Hepatocyte (in vitro differentiated cells): ENCODE data around the gene KCNMA1. TPM values are rescaled to one million over a fixed set of nuclear protein-coding genes. Genes with fewer than 3 reads are reported as not detected.

Experiments used
- DNase-seq: peaks from one replicate; pipeline ENCODE4 v3.0.0-alpha.2; 2016; ENCODE audit warnings: low spot score
- H2AFZ ChIP-seq: fragments of 200-600 bp; sonication (generic); 2 replicates; pipeline ENCODE4 v1.6.0; 2016; ENCODE audit warnings: antibody characterized with exemption, mild to moderate bottlenecking
- H3K27ac ChIP-seq: fragments of 200-600 bp; sonication (generic); 2 replicates; pipeline ENCODE4 v1.5.1; 2016; ENCODE audit warnings: mild to moderate bottlenecking
- H3K27me3 ChIP-seq: fragments of 200-600 bp; sonication (generic); 2 replicates; pipeline ENCODE4 v1.6.1; 2016
- H3K36me3 ChIP-seq: fragments of 200-600 bp; sonication (generic); replicated peaks from 2 replicates; pipeline ENCODE4 v1.5.1; 2016; ENCODE audit warnings: low read depth; ENCODE audit not compliant: insufficient read depth
- H3K4me1 ChIP-seq: fragments of 200-600 bp; sonication (generic); 2 replicates; pipeline ENCODE4 v1.5.1; 2016; ENCODE audit warnings: mild to moderate bottlenecking, moderate library complexity; ENCODE audit not compliant: insufficient read depth
- H3K4me2 ChIP-seq: fragments of 200-600 bp; sonication (generic); 2 replicates; pipeline ENCODE4 v1.6.0; 2016
- H3K4me3 ChIP-seq: fragments of 200-600 bp; sonication (generic); 2 replicates; pipeline ENCODE4 v1.5.1; 2016; ENCODE audit warnings: mild to moderate bottlenecking
- H3K79me2 ChIP-seq: fragments of 200-600 bp; sonication (generic); 2 replicates; pipeline ENCODE4 v1.6.0; 2017; ENCODE audit warnings: mild to moderate bottlenecking
- H3K9me2 ChIP-seq: fragments of 200-600 bp; sonication (generic); replicated peaks from 2 replicates; pipeline ENCODE4 v1.6.0; 2017; ENCODE audit warnings: mild to moderate bottlenecking; ENCODE audit not compliant: insufficient read depth
- H3K9me3 ChIP-seq: fragments of 200-600 bp; sonication (generic); 2 replicates; pipeline ENCODE4 v1.5.1; 2016; ENCODE audit warnings: low read depth, mild to moderate bottlenecking
- H4K20me1 ChIP-seq: fragments of 200-600 bp; sonication (generic); 2 replicates; pipeline ENCODE4 v1.6.0; 2016; ENCODE audit warnings: mild to moderate bottlenecking; ENCODE audit not compliant: insufficient read depth, poor library complexity, severe bottlenecking
- CTCF ChIP-seq: fragments of 200-600 bp; sonication (generic); IDR thresholded peaks from 2 replicates; pipeline ENCODE4 v1.5.1; 2016; ENCODE audit warnings: antibody characterized with exemption, mild to moderate bottlenecking; ENCODE audit not compliant: poor library complexity
- EZH2 ChIP-seq: fragments of 200-600 bp; sonication (generic); IDR thresholded peaks from 2 replicates; pipeline ENCODE4 v1.6.1; 2016; ENCODE audit warnings: antibody characterized with exemption, mild to moderate bottlenecking, borderline replicate concordance
- EZH2phosphoT487 ChIP-seq: fragments of 200-600 bp; sonication (generic); IDR thresholded peaks from one replicate; pipeline ENCODE4 v1.6.1; 2018; ENCODE audit warnings: antibody characterized with exemption, mild to moderate bottlenecking, low read depth, moderate library complexity; ENCODE audit not compliant: unreplicated experiment, severe bottlenecking
- WGBS: methylation state at CpG from one replicate; pipeline ENCODE4 v1.1.6; 2016; ENCODE audit warnings: low lambda C conversion rate; ENCODE audit errors: missing lambda C conversion rate; 5-methylcytosine and 5-hydroxymethylcytosine counted together
- polyA plus RNA-seq: library from polyadenylated mRNA; unstranded; fragments of >200 nt; fragmentation: Nextera tagmentation; extraction: Ambion mirVana; gene quantifications from 2 replicates; pipeline ENCODE4 v1.2.1, GENCODE V29; 2016
- total RNA-seq: library from RNA; depleted of rRNA; stranded (reverse); fragments of >200 nt; gene quantifications from 2 replicates; pipeline ENCODE4 v1.2.3, GENCODE V29; 2014

Gene KCNMA1
- total and polyA plus RNA-seq, 2 experiments from 2014 or later: 42.6 to 73.3 TPM

GRCh38 chr10:77231884-77232610 lies 405.6 kb downstream of the KCNMA1 start:
- no peak for DNase-seq
- no peaks in the 10 kb centered on the region for H3K36me3 ChIP-seq
- peaks cover 6% of the 10 kb centered on the region for H3K4me1 ChIP-seq
- H4K20me1 ChIP-seq: no peaks in the 10 kb centered on the region
- H3K9me3 ChIP-seq: no peaks in the 10 kb centered on the region
- TF ChIP-seq EZH2phosphoT487: no peak
- no peak overlapping the region for H3K4me2 ChIP-seq
- H2AFZ ChIP-seq: no peak overlapping the region
- 82% methylated on average over 3 of the region's 3 CpGs for WGBS
- no peak overlapping the region for H3K27ac ChIP-seq
- no peaks in the 10 kb centered on the region for H3K79me2 ChIP-seq
- H3K4me3 ChIP-seq: no peak overlapping the region
- H3K9me2 ChIP-seq: no peaks in the 10 kb centered on the region
- no peaks in the 10 kb centered on the region for H3K27me3 ChIP-seq

GRCh38 chr10:77231375-77231774 lies 406.2 kb downstream of the KCNMA1 start:
- Histone ChIP-seq H3K9me3 (no peaks in the 10 kb centered on the region), H3K4me2 (no peak overlapping the region), H3K79me2 (no peaks in the 10 kb centered on the region), H3K36me3 (no peaks in the 10 kb centered on the region), H3K27ac (no peak overlapping the region), H3K4me3 (no peak overlapping the region), H2AFZ (no peak overlapping the region), H3K9me2 (no peaks in the 10 kb centered on the region), H3K27me3 (no peaks in the 10 kb centered on the region), H4K20me1 (no peaks in the 10 kb centered on the region), H3K4me1 (no peaks in the 10 kb centered on the region)
- no peak for TF ChIP-seq EZH2
- no peak for TF ChIP-seq CTCF
- no peak for TF ChIP-seq EZH2phosphoT487
- no peak for DNase-seq
- 93% methylated on average over 3 of the region's 3 CpGs for WGBS

- Histone ChIP-seq H3K36me3 (no peaks in the 10 kb centered on the region), H4K20me1 (no peaks in the 10 kb centered on the region), H3K4me3 (no peak overlapping the region), H3K27me3 (no peaks in the 10 kb centered on the region), H3K4me2 (no peak overlapping the region), H3K9me2 (no peaks in the 10 kb centered on the region), H2AFZ (no peak overlapping the region), H3K4me1 (no peaks in the 10 kb centered on the region), H3K9me3 (no peaks in the 10 kb centered on the region), H3K27ac (no peak overlapping the region), H3K79me2 (no peaks in the 10 kb centered on the region)
- DNase-seq: no peak
- WGBS: 83% methylated on average over 5 of the region's 5 CpGs
- TF ChIP-seq EZH2phosphoT487: no peak
- TF ChIP-seq CTCF: no peak
- no peak for TF ChIP-seq EZH2
These were observed 407.4 kb downstream of the KCNMA1 start for GRCh38 chr10:77230194-77230593.

- DNase-seq: no peak
These were observed 407.9 kb downstream of the KCNMA1 start for GRCh38 chr10:77229704-77230103.

More at GRCh38 chr10:77229704-77230103, 407.9 kb downstream of the KCNMA1 start:
- Histone ChIP-seq H3K9me3 (no peaks in the 10 kb centered on the region), H3K27me3 (no peaks in the 10 kb centered on the region), H2AFZ (no peak overlapping the region), H3K9me2 (no peaks in the 10 kb centered on the region), H3K27ac (no peak overlapping the region), H3K4me2 (no peak overlapping the region), H3K79me2 (no peaks in the 10 kb centered on the region), H4K20me1 (no peaks in the 10 kb centered on the region), H3K36me3 (no peaks in the 10 kb centered on the region), H3K4me3 (no peak overlapping the region), H3K4me1 (no peaks in the 10 kb centered on the region)
- TF ChIP-seq CTCF (no peak), EZH2phosphoT487 (no peak), EZH2 (no peak)
- 98% methylated on average over 3 of the region's 3 CpGs for WGBS
